Endothelial cell of umbilical vein (primary cell): ENCODE measurements around the gene FXR1. TPM values are rescaled to one million over a fixed set of nuclear protein-coding genes. Genes with fewer than 3 reads are reported as not detected.

ENCODE experiments used
- BruUV-seq: library from RNA; stranded (reverse); fragments of 400-500 nt; replicated peaks from 2 replicates; lab custom pipeline; 2021; lab: Mats Ljungman, UMichigan
- CTCF ChIA-PET: fragments of 300-600, 350-600 bp; sonication (Branson Sonifier 250); formaldehyde crosslinking; loops from one replicate; lab custom pipeline; 2021; ENCODE audit warnings: antibody characterized with exemption, inconsistent platforms; lab: Charles Lee
- POLR2A ChIA-PET: fragments of 300-600, 350-600 bp; sonication (Branson Sonifier 250); formaldehyde crosslinking; loops from one replicate; lab custom pipeline; 2021; ENCODE audit warnings: antibody characterized with exemption, inconsistent platforms; lab: Charles Lee
- DNase-seq: peaks from one replicate; pipeline ENCODE4 v3.0.0-alpha.2; 2011; ENCODE audit warnings: low read depth, low spot score
- FAIRE-seq: peaks from 2 replicates; lab custom pipeline; 2011; peaks lifted over from hg19 to GRCh38; lab: Jason Lieb, UNC
- H2AFZ ChIP-seq: 2 replicates; pipeline ENCODE4 v1.6.0; 2012; ENCODE audit warnings: low read depth, low read length, control low read depth, inconsistent platforms
- H3K27ac ChIP-seq: 2 replicates; pipeline ENCODE4 v1.5.1; 2011; ENCODE audit warnings: low read depth, mild to moderate bottlenecking, control low read depth, low read length, moderate library complexity; ENCODE audit not compliant: insufficient read depth
- H3K27me3 ChIP-seq, 2 experiments: 2 replicates each; pipeline versions ENCODE4 v1.6.0 to v1.6.1; 2011; ENCODE audit warnings: low read length in 2 of 2, mixed read lengths in 1 of 2; ENCODE audit not compliant: control insufficient read depth in 2 of 2, insufficient read depth in 2 of 2
- H3K36me3 ChIP-seq, 2 experiments: 2 replicates in 1 of 2; 3 replicates in 1 of 2; pipeline ENCODE4 v1.5.1; 2011; ENCODE audit warnings: low read length in 2 of 2, mild to moderate bottlenecking in 1 of 2, moderate library complexity in 1 of 2; ENCODE audit not compliant: control insufficient read depth in 2 of 2, insufficient read depth in 2 of 2; ENCODE audit errors: extremely low read depth in 1 of 2
- H3K4me1 ChIP-seq: 3 replicates; pipeline ENCODE4 v1.5.1; 2011; ENCODE audit warnings: mild to moderate bottlenecking, low read length; ENCODE audit not compliant: control insufficient read depth, insufficient read depth; ENCODE audit errors: extremely low read depth
- H3K4me2 ChIP-seq: 2 replicates; pipeline ENCODE4 v1.6.1; 2011; ENCODE audit warnings: low read length, control low read depth, mixed read lengths; ENCODE audit not compliant: insufficient read depth
- H3K4me3 ChIP-seq, 3 experiments: fragments of 200-600 bp in 1 of 3; sonication (generic), shearing (Covaris generic) in 1 of 3; replicated peaks in 1 of 3; 2 replicates each; pipeline ENCODE4 v1.5.1; 2011 to 2016; ENCODE audit warnings: control low read depth in 3 of 3, low read length in 3 of 3, mild to moderate bottlenecking in 2 of 3, inconsistent platforms in 1 of 3, low read depth in 1 of 3, moderate library complexity in 1 of 3; ENCODE audit not compliant: insufficient read depth in 1 of 3
- H3K79me2 ChIP-seq: 2 replicates; pipeline ENCODE4 v1.6.0; 2012; ENCODE audit warnings: low read length, inconsistent platforms; ENCODE audit not compliant: control insufficient read depth, insufficient read depth
- H3K9ac ChIP-seq: replicated peaks from 2 replicates; pipeline ENCODE3; 2011; ENCODE audit warnings: low read length, control low read depth; ENCODE audit not compliant: insufficient read depth; ENCODE audit errors: extremely low read depth
- H3K9me1 ChIP-seq: replicated peaks from 3 replicates; pipeline ENCODE4 v1.6.0; 2011; ENCODE audit warnings: mild to moderate bottlenecking, low read length; ENCODE audit not compliant: control insufficient read depth, insufficient read depth; ENCODE audit errors: extremely low read depth
- H3K9me3 ChIP-seq: replicated peaks from 2 replicates; pipeline ENCODE4 v1.5.1; 2012; ENCODE audit warnings: low read length, inconsistent platforms; ENCODE audit not compliant: control insufficient read depth, insufficient read depth
- H4K20me1 ChIP-seq: replicated peaks from 2 replicates; pipeline ENCODE3; 2011; ENCODE audit warnings: mild to moderate bottlenecking, low read length; ENCODE audit not compliant: control insufficient read depth, insufficient read depth; ENCODE audit errors: extremely low read depth
- EZH2 ChIP-seq: IDR thresholded peaks from 2 replicates; pipeline ENCODE4 v1.6.1; 2012; ENCODE audit warnings: borderline replicate concordance, low read depth, mild to moderate bottlenecking, moderate library complexity, low read length, inconsistent platforms; ENCODE audit not compliant: severe bottlenecking
- FOS ChIP-seq: IDR thresholded peaks from 2 replicates; pipeline ENCODE4 v1.6.1; 2011; ENCODE audit warnings: mild to moderate bottlenecking, low read length, moderate library complexity, borderline replicate concordance; ENCODE audit not compliant: insufficient read depth
- GATA2 ChIP-seq: IDR thresholded peaks from 2 replicates; pipeline ENCODE4 v1.7.0; 2011; ENCODE audit warnings: low read depth, mild to moderate bottlenecking, moderate library complexity, mixed read lengths, low read length; ENCODE audit not compliant: insufficient read length, insufficient read depth
- JUN ChIP-seq: IDR thresholded peaks from 2 replicates; pipeline ENCODE4 v1.6.1; 2011; ENCODE audit warnings: borderline replicate concordance, low read depth; ENCODE audit not compliant: insufficient read length, insufficient read depth
- MYC ChIP-seq: IDR thresholded peaks from one replicate; pipeline ENCODE4 v1.6.1; 2011; ENCODE audit warnings: mild to moderate bottlenecking, low read depth, low read length
- POLR2A ChIP-seq: IDR thresholded peaks from 2 replicates; pipeline ENCODE4 v1.6.1; 2012; ENCODE audit warnings: low read depth, mild to moderate bottlenecking, control low read depth, low read length
- POLR2AphosphoS5 ChIP-seq: IDR thresholded peaks from 2 replicates; pipeline ENCODE4 v1.6.1; 2012; ENCODE audit warnings: low read depth, mild to moderate bottlenecking, control low read depth, low read length, moderate library complexity; ENCODE audit not compliant: insufficient read depth
- dilution Hi-C: fragments of 300-500 bp; cut with MboI; formaldehyde crosslinking; loops from one replicate; pipeline ENCODE4 v1.15.0; 2019; ENCODE audit warnings: low sequenced_read_pairs; ENCODE audit not compliant: extremely low pct_ligation_motif_present
- intact Hi-C: fragments of 100-400 bp; cut with micrococcal nuclease; formaldehyde crosslinking; loops from one replicate; pipeline ENCODE4 v1.10.0; 2022
- polyA plus RNA-seq, 4 experiments: library from polyadenylated mRNA; depleted of rRNA in 3 of 4; stranded (reverse) in 3 of 4; unstranded in 1 of 4; fragments of >200 nt; gene quantifications; 2 replicates each; pipeline versions ENCODE4 v1.2.1 to v1.2.3, GENCODE V29; 2011 to 2012; ENCODE audit warnings: missing spikeins in 1 of 4
- total RNA-seq: library from RNA; stranded (reverse); gene quantifications from 2 replicates; pipeline ENCODE4 v1.2.3, GENCODE V29; 2021
- TF ChIP-seq, protein P1 (sequence below): IDR thresholded peaks from 2 replicates; pipeline ENCODE4 v1.6.1; 2011; ENCODE audit not compliant: insufficient read depth, insufficient read length
- TF ChIP-seq, protein P2 (sequence below), 2 donors: IDR thresholded peaks; 1 replicate in 1 of 2; 2 replicates in 1 of 2; pipeline ENCODE4 v1.5.1; 2011; ENCODE audit warnings: low read length in 2 of 2, mild to moderate bottlenecking in 2 of 2, moderate library complexity in 2 of 2, control low read depth in 1 of 2, inconsistent platforms in 1 of 2, low read depth in 1 of 2; ENCODE audit not compliant: insufficient read depth in 1 of 2; ENCODE audit errors: extremely low read depth in 1 of 2

Gene FXR1
- total and polyA plus RNA-seq, 2 donors (not counting 3 experiments of a cell fraction or from before 2014, with no cell fraction given): 87.3 to 186 TPM

DNA sequence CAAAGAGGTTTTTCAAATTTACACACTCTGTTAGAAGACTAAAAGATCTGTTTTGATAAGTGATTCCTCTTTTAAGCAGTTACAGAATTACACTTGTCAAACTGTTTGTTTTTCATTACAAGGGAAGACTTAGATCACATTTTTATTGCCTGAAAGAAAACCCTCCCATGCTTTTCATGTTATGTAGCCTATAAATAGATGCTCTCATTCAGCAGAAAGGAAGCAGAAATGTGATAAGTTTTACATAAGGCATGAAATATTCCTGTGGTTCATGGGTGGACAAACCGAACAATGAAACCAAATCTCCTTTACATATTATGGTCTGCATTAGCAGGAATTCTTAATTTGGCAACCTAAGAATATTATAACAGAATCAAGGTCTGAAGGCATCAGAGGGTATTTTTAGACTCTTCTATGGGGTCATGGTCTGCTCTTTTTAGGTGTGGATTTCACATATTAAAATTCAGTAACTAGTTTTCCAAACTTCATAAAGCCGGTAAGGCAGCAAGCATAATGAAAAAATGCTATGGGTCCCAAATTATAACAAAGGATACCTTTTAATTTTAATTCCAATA is 37.3 kb upstream of the FXR1 start:
- H4K20me1 ChIP-seq: no peaks in the 10 kb centered on the region
- dilution Hi-C loops: no loop called here
- FAIRE-seq: no peak
- no peak overlapping the region for H2AFZ ChIP-seq
- TF ChIP-seq GATA2 (no peak), MYC (no peak), POLR2AphosphoS5 (no peak), JUN (no peak), EZH2 (no peak), FOS (no peak), POLR2A (no peak)
- TF ChIP-seq, protein P1, sequence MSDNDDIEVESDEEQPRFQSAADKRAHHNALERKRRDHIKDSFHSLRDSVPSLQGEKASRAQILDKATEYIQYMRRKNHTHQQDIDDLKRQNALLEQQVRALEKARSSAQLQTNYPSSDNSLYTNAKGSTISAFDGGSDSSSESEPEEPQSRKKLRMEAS: no peak
- TF ChIP-seq, protein P2, sequence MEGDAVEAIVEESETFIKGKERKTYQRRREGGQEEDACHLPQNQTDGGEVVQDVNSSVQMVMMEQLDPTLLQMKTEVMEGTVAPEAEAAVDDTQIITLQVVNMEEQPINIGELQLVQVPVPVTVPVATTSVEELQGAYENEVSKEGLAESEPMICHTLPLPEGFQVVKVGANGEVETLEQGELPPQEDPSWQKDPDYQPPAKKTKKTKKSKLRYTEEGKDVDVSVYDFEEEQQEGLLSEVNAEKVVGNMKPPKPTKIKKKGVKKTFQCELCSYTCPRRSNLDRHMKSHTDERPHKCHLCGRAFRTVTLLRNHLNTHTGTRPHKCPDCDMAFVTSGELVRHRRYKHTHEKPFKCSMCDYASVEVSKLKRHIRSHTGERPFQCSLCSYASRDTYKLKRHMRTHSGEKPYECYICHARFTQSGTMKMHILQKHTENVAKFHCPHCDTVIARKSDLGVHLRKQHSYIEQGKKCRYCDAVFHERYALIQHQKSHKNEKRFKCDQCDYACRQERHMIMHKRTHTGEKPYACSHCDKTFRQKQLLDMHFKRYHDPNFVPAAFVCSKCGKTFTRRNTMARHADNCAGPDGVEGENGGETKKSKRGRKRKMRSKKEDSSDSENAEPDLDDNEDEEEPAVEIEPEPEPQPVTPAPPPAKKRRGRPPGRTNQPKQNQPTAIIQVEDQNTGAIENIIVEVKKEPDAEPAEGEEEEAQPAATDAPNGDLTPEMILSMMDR (IDR thresholded peaks at IDR 0.05; ENCODE audit: extremely low read depth in 1 of 2, insufficient read depth in 1 of 2, low read depth in 1 of 2, low read length in 2 of 2): no peak
- no peak overlapping the region for H3K9ac ChIP-seq
- DNase-seq: no peak
- no peaks in the 10 kb centered on the region for H3K79me2 ChIP-seq
- intact Hi-C loops: no loop called here
- ChIA-PET POLR2A (no interaction called here), CTCF (no interaction called here)
- no peak overlapping the region for H3K27ac ChIP-seq
- H3K4me3 ChIP-seq: no peak overlapping the region
- no peaks in the 10 kb centered on the region for H3K9me3 ChIP-seq
- no peak overlapping the region for H3K4me2 ChIP-seq
- no peaks in the 10 kb centered on the region for H3K36me3 ChIP-seq
- H3K27me3 ChIP-seq: peaks cover 2% of the 10 kb centered on the region in 2 experiments
- no TSS peak for BruUV-seq
- no peaks in the 10 kb centered on the region for H3K4me1 ChIP-seq
- H3K9me1 ChIP-seq: no peaks in the 10 kb centered on the region
